Kidney capillary endothelial cell (primary cell): ENCODE data around the gene CCNL2.
"Not testable (repeated sequence)": the region's sequence is repeated elsewhere in the genome, so short reads cannot be mapped to it uniquely, and the experiment has no call there.

Experiments
- DNase-seq: peaks from one replicate; pipeline ENCODE4 v3.0.0-alpha.2; 2018; ENCODE audit warnings: low spot score

Gene CCNL2

DNA sequence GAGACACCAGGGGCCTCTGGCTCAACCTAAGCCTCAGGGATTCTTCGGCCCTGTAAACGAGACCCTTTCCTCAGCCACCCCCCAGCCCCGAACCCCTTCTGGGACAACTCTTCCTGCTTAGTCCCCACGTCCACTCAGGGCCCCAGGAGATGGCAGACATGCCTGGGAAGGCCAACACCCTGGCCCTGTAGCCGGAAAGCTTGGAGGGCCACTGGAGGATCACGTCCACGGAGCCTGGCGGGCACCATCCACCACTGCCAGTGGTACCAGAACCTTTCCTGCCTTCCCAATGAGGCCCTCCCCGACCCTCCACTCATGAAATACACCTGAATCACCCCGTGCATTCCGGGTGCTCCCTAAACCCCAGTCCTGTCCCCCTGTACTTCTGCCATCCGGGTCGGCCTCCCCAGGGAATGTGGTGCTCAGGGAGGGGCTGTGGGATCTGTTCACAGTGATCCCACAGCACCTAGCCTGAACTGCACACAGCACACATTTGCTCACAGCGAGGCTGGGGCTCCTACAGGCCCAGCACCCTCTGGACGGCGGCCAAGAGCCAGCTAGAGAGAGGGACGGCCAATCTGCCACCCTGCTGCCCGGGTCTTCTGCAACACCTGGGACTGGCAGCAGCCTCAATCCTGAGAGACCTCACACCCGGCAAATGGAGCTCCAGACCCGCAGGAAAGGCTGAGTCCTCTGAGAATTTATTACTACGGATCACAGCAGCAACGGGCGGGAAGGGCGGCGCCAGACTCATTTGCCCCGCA lies 25.9 kb downstream of the CCNL2 start:
- DNase-seq, result no peak

DNA sequence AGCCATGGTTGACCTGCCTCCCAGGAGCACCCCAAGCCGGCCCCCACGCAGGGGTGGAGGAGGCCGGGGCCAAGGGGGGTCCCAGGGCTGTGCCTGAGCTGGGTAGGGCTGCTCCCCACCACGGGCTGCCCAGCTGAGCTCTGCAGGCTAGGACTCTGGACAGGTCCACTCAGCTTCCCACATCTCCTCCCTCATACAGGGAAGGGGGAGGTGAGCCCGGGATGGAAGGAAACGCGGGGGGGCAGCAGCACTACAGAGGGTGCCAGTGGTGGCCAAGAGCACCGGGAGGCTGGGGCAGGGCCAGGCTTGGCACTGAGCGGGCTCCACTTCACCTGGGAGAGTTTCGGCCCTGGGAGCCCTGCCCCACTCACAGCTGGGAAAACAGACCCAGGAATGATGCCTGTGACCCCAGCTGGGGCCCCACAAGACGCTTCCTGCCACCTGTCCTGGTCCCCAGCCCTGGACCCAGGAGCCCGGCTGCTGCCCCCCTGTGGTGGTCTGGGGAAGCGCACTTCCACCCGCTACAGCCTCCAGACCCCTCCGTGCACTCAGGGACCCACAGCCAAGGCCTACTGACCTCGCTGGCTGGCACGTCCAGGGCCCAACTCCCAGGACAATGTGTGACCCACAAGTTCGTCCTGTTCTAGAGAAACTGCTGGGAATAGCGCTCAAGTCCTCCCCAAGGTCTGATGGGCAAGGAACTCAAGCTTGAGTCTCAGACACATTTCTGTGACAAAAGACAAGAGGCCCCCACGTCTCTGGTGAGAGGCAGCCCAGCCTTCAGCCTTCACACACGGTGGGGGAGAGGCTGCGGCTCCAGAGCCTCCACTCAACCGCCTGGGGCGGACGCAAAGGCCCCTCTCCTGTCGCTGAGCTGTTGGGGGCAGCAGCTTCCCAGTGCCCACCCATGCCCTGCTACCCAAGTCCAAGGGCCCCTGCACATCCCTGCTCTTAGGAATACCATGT lies 27.1 kb downstream of the CCNL2 start:
- peak; percentile 31 for DNase-seq

DNA sequence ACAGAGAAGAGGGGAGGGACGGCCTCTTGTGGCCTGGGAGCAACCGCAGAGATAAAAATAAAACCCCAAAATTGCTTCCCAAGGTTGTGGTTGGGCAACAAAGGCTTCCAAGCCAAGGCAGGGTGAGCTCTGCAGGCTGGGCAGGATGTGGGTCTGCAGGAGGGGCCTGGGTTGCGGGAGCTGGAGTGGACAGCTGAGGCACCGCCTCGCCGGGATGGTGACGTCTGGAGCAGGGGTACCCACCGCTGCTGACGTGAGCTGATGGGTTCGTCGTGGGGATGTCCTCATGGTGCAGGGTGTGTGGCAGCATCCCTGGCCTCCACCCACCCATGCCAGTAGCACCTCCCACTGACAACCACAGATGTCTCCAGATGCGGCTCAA lies 27.8 kb downstream of the CCNL2 start:
- DNase-seq, result no peak

DNA sequence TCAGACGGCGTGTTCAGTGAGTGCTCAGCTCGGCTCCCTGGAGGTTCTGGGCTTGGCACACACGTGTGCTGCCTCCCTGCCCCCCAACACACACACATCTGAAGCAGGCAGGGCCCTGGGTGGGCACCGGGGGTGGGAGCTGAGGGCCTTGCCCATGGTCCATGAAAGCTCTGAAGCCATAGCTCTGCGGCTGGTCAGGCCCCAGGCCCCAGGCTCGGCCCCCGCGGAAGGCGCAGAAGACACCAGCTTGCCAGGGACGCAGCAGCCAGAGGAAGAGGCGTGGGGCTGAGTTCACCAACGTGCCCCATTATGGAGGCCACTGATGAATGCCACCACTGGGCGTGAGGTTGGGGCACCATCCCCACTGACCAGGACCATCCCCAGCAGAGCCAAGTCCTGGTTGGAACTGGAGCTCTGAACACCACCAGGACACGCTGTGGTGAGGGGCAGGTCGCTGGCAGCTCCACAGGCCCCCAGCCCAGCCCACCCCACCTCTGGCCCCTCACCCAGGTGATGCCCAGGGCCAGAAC lies 28.3 kb downstream of the CCNL2 start:
- no peak for DNase-seq

DNA sequence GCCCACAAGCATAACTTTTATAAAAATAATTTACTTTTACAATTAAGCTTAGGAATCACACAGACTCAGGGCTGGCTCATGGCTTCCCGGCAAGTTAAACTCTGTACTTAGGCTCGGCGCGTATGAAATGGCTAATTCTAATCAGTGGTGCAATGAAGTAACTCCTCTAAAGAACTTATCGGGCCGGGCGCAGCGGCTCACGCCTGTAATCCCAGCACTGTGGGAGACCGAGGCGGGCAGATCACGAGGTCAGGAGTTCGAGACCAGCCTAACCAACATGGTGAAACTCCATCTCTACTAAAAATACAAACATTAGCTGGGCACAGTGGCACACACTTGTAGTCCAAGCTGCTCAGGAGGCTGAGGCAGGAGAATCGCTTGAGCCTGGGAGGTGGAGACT lies 29.0 kb downstream of the CCNL2 start:
- DNase-seq, result not testable (repeated sequence)

DNA sequence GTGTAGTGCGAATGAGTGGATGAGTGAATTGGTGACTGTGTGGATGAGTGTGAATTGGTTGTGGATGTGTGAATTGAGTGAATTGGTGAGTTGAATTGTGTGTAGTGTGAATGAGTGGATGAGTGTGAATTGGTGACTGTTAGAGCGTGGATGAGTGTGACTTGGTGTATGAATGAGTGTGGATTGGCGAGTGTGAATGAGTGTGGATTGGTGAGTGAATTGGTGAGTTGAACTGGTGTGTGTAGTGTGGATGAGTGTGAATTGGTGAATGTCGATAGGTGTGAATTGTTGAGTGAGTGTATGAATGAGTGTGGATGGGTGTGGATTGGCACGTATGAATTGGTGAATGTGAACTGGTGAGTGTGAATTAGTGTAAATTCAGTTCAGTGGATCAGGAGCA lies 31.8 kb downstream of the CCNL2 start:
- no peak for DNase-seq

DNA sequence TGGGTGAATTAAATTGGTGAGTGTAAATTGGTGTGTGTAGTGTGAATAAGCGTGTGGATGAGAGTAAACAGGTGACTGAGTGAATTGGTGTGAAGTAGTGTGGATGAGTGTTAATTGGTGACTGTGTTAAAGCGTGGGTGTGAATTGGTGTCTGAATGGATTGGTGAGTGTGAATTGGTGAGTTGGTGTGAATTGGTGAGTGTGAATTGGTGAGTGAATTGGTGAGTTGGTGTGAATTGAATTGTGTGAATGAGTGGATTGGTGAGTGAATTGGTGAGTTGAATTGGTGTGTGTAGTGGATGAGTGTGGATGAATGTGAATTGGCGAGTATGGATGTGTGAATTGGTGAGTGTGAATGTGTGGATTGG lies 32.5 kb downstream of the CCNL2 start:
- no peak for DNase-seq

DNA sequence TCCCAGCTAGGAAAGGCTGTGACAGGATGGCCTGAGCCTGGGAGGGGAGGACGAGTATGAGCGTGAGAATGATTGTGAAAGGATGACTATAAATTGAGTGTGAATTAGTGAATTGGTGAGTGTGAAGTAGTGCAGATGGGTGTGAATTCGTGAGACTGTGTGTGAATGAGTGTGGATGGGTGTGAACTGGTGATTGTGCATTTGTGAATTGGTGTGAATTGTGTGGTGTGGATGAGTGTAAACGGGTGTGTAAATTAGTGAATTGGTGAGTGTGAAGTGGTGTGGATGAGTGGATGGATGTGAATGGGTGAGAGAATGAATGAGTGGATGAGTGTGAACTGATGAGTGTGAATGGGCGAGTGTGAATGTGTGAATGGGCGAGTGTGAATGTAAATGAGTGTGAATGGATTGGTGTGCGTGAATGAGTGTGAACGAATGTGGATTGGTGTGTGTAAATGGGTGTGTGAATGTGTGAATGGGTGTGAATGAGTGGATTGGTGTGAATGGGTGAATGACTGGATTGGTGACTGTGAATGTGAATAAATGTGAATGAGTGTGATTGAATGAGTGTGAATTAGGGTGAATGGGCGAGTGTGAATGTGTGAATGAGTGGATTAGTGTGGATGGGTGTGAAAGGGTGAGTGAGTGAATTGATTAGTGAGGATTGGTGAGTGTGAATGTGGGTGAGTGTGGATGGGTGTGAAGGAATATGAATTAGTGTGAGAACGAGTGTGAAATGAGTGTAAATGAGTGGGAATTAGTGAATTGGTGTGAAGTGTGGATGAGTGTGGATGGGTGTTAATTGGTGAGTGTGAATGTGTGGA lies 33.0 kb downstream of the CCNL2 start:
- no peak for DNase-seq

DNA sequence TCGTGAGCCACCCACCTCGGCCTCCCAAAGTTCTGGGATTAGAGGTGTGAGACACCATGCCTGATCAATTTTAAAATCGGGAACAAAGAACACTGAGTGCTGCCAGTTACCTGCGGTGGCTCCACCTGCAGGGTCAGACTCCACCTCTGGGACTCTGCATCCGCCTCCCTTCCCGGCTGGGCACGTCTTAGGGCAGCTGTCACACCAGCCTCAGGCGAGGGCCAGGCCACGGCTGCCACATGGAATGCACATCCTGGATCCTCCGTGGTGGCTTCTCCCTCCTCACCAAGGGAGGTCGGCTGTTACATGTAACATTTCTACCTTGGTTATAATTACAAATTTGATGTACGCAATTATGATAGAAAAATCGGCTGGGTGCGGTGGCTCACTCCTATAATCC lies 34.9 kb downstream of the CCNL2 start:
- no peak for DNase-seq

DNA sequence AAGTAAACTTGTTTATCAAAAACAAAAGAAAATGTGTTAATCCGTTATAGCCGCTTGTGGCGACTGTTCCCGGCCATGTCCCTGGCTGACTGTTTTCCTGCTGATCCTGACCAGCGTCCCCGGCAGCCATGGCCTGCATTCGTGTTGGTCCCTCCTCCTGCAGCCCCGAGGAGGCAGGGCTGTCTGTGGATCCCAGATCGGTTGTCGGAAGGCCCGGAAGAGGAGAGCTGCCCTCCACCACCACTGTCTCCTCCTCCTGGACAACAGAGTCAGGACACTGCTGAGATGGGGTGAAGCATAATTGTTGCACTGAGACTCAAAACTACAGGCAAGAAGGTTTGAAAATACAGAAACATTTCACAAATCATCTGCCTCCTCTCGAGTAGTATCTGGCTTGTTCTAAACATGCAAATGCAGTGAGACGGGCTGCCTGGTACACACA lies 37.1 kb downstream of the CCNL2 start:
- DNase-seq, result no peak

DNA sequence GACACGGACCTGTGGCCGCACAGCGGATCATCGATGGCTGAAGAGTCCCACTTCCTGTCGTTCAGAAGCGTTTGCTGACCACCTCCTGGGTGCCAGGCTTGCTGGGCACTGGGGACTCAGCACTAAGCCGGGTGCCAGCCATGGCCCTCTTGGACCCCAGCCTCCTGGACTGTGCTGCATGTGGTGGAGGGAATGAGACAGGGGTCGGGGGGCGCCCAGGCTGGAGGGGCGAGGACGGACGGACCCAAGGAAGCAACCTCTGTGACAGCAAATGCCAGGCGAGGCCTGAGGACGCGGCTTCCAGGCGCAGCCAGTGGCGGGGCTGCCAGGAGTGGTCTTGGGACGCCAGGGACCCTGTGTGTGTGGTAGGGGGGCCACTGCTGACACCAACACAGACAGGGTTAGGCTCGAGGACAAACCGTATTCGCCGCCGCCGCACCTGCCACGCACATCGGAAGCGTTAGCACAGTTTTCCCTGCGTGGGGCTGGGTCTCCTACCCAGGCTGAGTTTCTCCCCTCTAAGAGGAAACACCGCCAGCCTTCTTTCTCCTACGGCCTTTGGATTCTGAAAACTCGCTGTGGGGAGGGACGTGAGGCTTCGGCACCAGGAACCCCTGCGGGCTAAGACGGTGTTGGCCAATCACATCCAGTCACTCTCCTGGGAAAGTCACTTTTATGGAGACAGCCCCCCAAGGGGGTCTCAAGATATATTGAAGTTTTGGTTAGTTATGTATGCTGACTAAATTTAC lies 37.7 kb downstream of the CCNL2 start:
- DNase-seq, result no peak

DNA sequence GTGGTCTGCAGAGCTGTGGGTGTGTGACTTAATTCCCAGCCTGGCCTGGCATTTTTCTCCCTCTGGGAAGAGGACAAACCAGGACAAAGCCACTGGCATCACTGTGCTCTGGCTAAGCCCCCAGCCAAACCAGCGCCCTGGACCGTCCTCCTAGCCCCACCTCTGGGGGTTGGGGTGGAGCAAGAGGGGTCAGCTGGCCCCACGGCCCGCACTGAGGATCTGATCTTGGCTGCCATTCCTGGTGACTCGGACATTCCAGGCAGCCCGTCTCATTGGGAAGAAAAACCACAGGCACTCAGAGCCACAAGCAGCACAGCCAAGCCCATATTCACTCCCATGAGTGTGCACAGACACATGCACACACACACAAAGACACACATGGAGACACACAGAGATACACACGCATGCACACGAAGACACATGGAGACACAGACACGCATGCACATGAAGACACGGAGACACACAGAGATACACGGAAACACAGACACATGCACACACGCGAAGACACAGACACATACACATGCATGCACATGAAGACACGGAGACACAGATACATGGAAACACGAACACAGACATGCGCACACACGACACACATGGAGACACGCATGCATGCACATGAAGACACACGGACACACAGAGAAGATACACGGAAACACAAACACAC lies 38.5 kb downstream of the CCNL2 start:
- DNase-seq, result peak; percentile 48

DNA sequence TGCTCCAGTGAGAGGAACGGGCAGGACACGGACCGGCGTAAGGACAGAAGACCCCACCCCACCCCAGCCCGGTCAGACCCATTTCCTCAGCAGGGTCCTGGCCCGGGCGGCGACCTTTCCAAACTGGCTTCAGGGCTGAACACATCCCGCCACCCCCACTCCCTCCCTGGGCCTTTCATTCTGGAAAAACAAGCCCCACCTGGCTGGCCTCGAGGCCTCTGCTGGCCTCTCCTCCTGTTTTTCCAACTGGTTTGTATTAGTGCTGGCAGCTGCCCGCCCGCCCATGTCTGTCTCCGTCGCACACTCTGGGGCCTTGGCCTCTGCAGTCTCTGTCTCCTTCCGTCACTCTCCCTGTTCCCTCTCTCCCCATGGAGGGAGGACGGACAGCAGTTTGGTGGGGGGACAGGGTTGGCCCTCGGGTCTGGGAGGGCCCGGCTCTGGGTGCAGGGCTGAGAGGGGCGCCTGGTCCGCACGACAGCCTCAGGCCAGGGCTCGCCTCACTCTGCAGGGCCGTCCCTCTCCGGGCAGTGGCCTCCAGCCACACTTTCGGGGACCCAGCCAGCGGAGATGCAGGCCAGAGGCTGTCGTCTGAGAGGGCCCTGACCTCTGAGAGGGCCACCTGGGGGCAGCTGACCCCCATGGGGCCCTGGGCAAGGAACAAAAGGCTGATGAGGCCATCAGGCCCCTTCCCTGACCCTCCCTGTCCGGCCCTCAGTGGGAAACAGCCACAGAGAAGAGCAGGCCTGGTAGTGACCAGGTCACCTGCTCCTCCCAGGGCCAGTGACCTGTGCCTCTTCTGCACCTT lies 39.3 kb downstream of the CCNL2 start:
- no peak for DNase-seq

DNA sequence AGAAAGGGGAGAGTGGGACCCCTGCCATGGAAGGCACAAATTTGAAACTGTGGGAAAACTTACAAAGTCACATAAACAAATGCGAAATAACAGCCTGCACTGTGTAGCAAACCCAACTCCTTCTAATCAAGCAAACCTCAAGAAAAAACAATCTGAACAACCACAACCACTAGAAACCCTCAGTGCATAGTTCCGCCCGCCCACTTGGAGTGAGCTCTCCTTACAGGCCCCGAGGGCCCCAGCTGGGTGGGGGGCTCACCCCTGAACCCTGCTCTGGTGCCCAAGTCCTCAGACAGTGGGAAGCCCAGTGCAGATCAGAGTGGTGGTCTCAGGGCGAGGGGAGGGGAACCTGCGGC lies 39.8 kb downstream of the CCNL2 start:
- no peak for DNase-seq

DNA sequence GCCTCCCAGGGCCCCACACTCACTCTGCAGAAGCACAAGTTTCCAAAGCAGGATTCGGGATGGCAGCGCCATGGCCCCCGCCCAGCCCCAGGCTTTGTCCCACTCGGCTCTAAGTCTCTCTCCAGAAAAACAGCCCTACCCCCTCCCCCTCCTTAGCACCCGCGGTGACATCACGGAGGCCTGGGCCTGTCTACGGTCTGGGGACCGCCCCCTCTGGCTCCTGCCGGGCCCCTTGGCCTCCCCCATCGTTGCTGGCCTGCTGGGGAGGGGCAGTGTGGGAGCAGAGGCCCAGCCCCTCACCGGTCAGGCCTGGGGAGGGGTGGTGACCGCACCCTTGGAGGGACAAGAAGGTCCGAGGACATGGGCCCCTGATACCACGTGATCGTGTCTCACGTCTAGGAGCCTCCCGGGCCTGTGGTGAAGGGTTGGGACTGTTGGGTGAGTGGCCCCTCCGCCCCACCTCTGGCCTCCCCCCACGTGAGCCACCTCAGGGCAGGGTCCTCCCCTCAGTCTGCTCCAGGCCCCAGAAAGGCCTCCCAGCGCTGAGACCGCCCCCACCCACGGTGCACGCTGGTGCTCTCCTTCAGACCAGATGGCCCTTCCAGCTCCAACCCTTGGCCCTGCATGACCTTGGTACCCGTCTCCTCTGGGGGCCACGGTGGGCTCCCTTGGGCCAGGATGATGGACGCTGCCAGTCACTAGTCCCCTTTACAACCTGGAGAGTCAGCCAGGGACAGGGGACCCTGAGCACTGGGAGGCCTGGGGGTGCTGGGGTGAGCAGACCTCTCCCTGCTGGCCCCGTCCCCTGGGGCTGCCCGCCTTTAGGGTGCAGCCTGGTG lies 40.5 kb downstream of the CCNL2 start, which contains the start of gene MXRA8:
TSS of gene MXRA8 (minus strand) at position 123 of the 839 bp plus-strand sequence. CDS start at position 72, 51 bp downstream.
- DNase-seq, result no peak

DNA sequence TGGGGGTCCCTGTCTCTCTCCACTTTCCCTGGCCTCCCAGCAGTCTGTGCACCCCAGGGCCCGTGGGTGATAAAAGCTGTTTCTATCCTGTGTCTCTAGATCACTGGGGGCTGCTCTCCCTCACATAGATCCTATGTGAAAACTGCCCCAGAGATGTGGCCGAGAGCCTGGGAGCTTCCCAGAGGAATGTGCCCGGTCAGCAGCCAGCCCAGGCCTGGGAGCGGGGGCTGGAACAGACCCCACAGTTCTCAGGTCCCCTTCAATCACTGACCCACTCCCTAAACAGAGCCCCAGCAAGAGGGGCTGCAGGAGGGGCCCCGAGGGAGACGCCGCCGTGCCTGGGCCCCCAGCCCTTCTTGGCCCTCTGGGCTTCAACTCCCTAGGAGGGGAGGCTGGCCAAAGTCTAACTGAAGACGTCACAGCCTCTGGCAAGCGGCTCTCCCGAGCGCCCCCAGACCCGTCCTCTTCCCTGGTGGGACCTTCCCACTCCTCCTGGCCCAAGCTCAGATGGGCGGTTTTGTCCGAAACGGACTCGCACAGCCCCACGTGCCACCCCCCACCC lies 41.2 kb downstream of the CCNL2 start:
- no peak for DNase-seq

DNA sequence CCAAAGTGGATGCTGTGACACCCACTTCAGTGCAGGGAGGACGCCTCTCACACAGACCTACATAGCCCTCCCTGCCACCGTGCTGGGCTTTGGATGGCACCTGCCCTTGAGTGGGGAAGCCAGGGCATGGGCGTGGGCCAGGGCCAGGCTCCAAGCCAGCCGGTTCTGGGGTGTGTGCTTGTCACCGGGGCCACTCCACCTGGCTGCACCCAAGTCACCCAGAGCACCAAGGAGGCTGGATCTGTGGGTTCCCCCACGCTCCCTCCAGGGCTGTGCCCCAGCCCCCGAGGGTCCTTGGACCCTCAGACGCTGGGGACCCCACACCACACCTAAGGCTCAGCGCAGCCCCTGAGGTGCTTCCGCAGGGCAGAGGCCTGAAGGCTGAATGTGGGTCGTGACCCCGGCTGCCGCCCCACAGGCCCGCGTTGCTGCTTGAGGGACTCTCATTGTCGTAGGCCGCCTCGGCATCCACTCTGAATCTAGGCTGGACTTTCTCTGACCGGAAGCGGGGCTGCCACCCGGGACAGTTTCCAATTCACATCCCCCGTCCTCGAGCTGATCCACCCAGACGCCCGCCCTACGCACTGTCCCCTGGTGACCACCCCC lies 42.2 kb downstream of the CCNL2 start:
- DNase-seq, result no peak

DNA sequence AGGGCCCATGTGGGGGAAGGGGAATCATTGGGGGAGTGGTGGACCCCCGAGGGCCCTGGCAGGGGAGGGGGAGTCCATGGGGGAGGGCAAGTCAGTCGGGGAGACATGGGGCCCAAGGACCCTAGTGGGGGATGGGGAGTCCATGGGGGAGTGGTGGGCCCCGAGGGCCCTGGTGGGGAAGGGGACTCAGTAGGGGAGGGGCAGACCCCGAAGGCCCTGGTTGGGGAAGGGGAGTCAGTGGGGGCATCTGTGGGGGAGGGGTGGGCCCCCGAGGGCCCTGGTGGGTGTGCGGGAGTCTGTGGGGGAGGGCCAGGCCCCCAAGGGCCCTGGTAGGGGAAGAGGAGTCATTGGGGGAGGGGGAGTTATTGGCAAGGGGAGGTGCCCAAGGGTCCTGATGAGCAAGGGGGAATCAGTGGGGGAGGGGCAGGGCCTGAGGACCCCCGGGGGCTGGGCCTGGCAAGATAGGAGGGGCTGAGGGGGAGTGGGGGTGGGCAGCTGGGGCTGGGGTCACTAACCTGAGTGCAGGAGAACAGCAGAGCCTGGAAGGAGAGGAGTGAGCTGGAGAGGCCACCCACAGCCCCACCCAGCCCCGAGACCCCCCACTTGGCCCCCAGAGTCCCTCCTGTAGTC lies 42.9 kb downstream of the CCNL2 start:
- no peak for DNase-seq
